GM12892 (cell line): ENCODE measurements around the gene ZNF454.

Experiments used
- DNase-seq: peaks from one replicate; pipeline ENCODE4 v3.0.0; 2011; ENCODE audit not compliant: insufficient read length
- FAIRE-seq: peaks from 2 replicates; lab custom pipeline; 2011; peaks lifted over from hg19 to GRCh38; lab: Jason Lieb, UNC
- POLR2A ChIP-seq: IDR thresholded peaks from 2 replicates; pipeline ENCODE4 v1.6.1; 2011; ENCODE audit warnings: low read depth, low read length, control low read depth
- POLR2AphosphoS5 ChIP-seq: IDR thresholded peaks from 2 replicates; pipeline ENCODE4 v1.6.1; 2011; ENCODE audit warnings: low read depth, low read length, control low read depth
- TAF1 ChIP-seq: IDR thresholded peaks from 2 replicates; pipeline ENCODE4 v1.6.1; 2011; ENCODE audit warnings: low read depth, mild to moderate bottlenecking, control low read depth, low read length, borderline replicate concordance

Gene ZNF454

DNA sequence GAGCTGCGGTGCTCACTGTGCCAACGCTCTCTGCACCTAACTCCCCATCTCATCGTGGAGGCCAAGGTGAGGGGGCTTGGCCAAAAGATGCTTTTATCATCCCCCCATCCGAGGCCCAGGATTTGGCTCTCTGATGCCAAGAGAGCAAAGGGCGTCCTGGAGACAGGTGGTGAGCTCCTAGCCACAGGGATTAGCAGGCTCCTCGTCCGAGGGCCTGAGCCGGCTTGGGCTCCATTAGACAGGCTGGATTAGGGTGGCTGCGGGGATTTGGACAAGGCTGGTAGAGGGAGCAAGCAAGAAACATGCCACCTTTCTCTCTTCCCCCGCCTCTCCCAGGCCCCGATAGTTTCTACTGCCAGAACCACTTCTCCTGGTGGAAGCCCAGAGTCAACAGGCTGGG lies 55.2 kb downstream of the ZNF454 start:
- FAIRE-seq (no peak), DNase-seq (no peak)
- TF ChIP-seq TAF1, result no peak
- TF ChIP-seq POLR2A, result no peak
- TF ChIP-seq POLR2AphosphoS5, result no peak

DNA sequence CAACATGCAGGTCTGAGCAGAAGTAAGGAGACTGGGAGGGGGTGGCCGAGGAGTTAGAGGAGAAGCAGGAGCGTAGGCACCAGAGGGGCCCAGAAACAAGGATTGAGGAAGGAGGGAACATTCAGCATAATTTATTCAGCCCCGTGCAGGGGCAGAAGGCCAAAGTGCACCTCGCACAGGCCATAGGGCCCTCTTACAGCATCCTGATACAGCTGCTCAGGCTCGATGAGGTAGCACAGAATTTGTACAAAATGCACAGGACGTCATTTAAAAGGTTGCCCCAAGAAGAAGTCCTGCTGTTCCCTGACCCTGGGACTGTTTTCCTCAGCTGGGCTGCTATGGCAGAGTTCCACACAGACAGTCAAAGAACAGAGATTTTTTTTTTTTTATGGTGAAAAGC lies 56.2 kb downstream of the ZNF454 start:
- FAIRE-seq, result no peak
- no peak for TF ChIP-seq POLR2A
- TF ChIP-seq TAF1, result no peak
- no peak for TF ChIP-seq POLR2AphosphoS5
- DNase-seq, result no peak

DNA sequence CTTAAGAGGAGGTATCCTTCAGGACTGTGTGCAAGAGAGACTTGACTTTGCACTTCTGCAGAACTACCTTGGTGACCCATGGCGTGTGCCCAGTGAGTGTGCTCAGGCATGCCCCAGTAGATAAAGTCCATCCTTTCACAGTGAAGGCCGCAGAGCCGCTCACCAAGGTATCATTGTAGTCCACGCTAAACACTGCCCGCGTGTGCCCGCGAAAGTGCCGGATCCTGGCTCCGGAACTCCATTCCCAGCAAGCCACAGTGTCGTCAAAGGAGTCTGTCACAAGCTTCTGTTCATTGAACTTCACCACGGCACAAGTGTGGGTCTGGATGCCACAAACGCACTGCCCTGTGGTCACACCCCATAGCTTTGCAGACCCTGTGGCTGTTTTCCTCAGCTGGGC lies 57.4 kb downstream of the ZNF454 start:
- no peak for FAIRE-seq
- no peak for DNase-seq
- TF ChIP-seq POLR2AphosphoS5 (no peak), POLR2A (no peak), TAF1 (no peak)

DNA sequence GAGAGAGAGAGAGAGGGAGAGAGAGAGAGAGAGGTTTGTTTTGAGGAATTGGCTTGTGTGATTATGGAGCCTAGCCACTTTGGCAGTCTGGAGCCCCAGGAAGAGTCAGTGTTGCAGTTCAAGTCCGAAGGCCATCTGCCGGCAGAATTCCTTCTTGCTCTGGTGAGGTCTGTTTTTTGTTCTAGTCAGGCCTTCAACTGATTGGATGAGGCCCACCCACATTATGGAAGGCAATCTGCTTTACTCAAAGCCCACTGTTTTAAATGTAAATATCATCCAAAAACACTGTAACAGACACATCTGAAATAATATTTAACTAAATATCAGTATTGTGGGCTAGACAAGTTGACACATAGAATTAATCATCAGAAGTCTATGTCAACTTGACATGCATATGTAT lies 65.6 kb downstream of the ZNF454 start:
- no peak for FAIRE-seq

DNA sequence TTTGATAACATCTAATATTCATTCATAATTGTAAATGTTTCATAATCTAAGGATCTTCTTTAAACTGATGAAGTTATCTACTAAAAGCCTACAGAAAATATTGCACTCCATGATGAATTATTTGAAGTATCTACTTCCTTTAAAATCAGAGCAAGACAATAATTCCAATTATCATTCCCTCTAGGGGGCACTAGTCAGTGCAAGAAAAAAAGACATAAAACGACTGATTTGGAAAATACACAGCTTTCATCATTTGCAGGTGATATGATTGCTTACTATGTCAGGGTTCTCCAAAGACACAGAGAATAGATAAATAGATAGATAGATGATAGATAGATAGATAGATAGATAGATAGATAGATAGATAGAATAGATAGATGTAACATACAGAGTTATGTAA lies 67.7 kb downstream of the ZNF454 start:
- FAIRE-seq (no peak), DNase-seq (no peak)
- no peak for TF ChIP-seq POLR2AphosphoS5
- no peak for TF ChIP-seq TAF1
- no peak for TF ChIP-seq POLR2A

More for the DNA sequence above, 65.6 kb downstream of the ZNF454 start:
- DNase-seq, result no peak
- no peak for TF ChIP-seq TAF1
- no peak for TF ChIP-seq POLR2A
- TF ChIP-seq POLR2AphosphoS5, result no peak
